HL-60 (cell line): ENCODE results near the gene ZNF718.
"Not testable (repeated sequence)": the region's sequence is repeated elsewhere in the genome, so short reads cannot be mapped to it uniquely, and the experiment has no call there.

Experiments used
- DNase-seq, 2 experiments: peaks; one replicate each; pipeline ENCODE4 v3.0.0-alpha.2; 2010 to 2020; ENCODE audit warnings: low read depth in 1 of 2, low spot score in 1 of 2
- H3K27ac ChIP-seq: fragments of 250-450 bp; sonication (Bioruptor Pico); replicated peaks from 2 replicates; pipeline ENCODE4 v1.5.1; 2020; ENCODE audit warnings: mild to moderate bottlenecking, moderate library complexity
- H3K27me3 ChIP-seq: fragments of 250-450 bp; sonication (Bioruptor Pico); 2 replicates; pipeline ENCODE4 v1.5.1; 2021; ENCODE audit warnings: mild to moderate bottlenecking, moderate library complexity; ENCODE audit not compliant: insufficient read depth, poor library complexity, severe bottlenecking
- H3K4me3 ChIP-seq: replicated peaks from 2 replicates; pipeline ENCODE4 v1.5.1; 2011; ENCODE audit warnings: mild to moderate bottlenecking, control low read depth, low read length; ENCODE audit not compliant: insufficient read depth
- CTCF ChIP-seq: IDR thresholded peaks from one replicate; pipeline ENCODE4 v1.5.1; 2011; ENCODE audit warnings: low read length, control low read depth, inconsistent platforms; ENCODE audit not compliant: insufficient read depth
- GABPA ChIP-seq: IDR thresholded peaks from 2 replicates; pipeline ENCODE4 v1.6.1; 2012; ENCODE audit warnings: low read depth
- POLR2AphosphoS5 ChIP-seq: IDR thresholded peaks from 2 replicates; pipeline ENCODE4 v1.6.1; 2012; ENCODE audit warnings: low read depth
- SPI1 ChIP-seq: IDR thresholded peaks from 2 replicates; pipeline ENCODE4 v1.6.1; 2012; ENCODE audit warnings: low read depth, mild to moderate bottlenecking, borderline replicate concordance
- TF ChIP-seq, protein P1 (sequence below): IDR thresholded peaks from 2 replicates; pipeline ENCODE4 v1.6.1; 2012; ENCODE audit warnings: low read depth; ENCODE audit not compliant: insufficient replicate concordance

ZNF718 gene

GRCh38 chr4:116499-116898 lies 7.8 kb upstream of the ZNF718 start:
- TF ChIP-seq CTCF (no peak), SPI1 (no peak), POLR2AphosphoS5 (no peak), GABPA (no peak)
- TF ChIP-seq, protein P1, sequence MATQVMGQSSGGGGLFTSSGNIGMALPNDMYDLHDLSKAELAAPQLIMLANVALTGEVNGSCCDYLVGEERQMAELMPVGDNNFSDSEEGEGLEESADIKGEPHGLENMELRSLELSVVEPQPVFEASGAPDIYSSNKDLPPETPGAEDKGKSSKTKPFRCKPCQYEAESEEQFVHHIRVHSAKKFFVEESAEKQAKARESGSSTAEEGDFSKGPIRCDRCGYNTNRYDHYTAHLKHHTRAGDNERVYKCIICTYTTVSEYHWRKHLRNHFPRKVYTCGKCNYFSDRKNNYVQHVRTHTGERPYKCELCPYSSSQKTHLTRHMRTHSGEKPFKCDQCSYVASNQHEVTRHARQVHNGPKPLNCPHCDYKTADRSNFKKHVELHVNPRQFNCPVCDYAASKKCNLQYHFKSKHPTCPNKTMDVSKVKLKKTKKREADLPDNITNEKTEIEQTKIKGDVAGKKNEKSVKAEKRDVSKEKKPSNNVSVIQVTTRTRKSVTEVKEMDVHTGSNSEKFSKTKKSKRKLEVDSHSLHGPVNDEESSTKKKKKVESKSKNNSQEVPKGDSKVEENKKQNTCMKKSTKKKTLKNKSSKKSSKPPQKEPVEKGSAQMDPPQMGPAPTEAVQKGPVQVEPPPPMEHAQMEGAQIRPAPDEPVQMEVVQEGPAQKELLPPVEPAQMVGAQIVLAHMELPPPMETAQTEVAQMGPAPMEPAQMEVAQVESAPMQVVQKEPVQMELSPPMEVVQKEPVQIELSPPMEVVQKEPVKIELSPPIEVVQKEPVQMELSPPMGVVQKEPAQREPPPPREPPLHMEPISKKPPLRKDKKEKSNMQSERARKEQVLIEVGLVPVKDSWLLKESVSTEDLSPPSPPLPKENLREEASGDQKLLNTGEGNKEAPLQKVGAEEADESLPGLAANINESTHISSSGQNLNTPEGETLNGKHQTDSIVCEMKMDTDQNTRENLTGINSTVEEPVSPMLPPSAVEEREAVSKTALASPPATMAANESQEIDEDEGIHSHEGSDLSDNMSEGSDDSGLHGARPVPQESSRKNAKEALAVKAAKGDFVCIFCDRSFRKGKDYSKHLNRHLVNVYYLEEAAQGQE = no peak
- H3K4me3 ChIP-seq = no peak overlapping the region
- no peak for DNase-seq
- H3K27me3 ChIP-seq = no peaks in the 10 kb centered on the region
- H3K27ac ChIP-seq = no peak overlapping the region

- H3K4me3 ChIP-seq = no peak overlapping the region
- no peak for DNase-seq
Observed at GRCh38 chr4:120616-121015, 3.7 kb upstream of the ZNF718 start.

DNA sequence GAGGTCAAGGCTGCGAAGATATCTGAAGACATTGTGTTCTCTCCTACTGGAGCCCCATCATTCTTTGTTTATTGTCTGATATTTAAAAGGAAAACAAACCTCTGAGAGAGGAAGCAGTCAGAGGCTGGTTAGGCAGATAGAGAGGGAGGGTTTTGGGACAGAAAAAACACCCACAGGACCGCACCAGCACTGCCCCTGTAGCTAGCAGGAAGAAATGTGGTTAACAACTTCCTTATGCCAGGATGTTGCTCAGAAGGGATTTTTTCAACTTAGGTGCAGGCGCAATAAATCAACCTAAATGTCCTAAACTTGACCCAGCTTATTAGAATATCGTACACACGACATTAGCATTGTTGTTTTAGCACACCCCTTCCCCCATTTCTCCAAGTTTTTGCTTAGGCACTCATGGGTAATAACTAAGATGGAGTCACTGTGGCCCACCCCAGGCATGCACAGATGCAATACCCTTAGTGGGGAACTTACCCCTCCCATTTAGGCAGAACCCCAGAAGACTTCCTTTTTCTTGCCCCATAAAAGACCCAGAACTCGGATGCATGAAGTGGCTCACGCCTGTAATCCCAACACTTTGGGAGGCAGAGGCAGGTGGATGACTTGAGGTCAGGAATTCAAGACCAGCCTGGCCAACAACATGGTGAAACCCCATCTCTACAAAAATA lies 2.8 kb upstream of the ZNF718 start:
- no peak overlapping the region for H3K4me3 ChIP-seq
- H3K27ac ChIP-seq = peak overlapping the region; percentile 84
- peak; percentile 43 to 83 for DNase-seq
- TF ChIP-seq GABPA (no peak), SPI1 (peak; percentile 67), POLR2AphosphoS5 (0 out of 2 replicates have a peak, but pooled peaks have one; percentile 22), CTCF (no peak)
- TF ChIP-seq, protein P1 = no peak
- no peaks in the 10 kb centered on the region for H3K27me3 ChIP-seq

More at GRCh38 chr4:120616-121015, 3.7 kb upstream of the ZNF718 start:
- H3K27me3 ChIP-seq = no peaks in the 10 kb centered on the region
- TF ChIP-seq GABPA (no peak), SPI1 (no peak), CTCF (no peak), POLR2AphosphoS5 (no peak)
- TF ChIP-seq, protein P1 = no peak
- H3K27ac ChIP-seq = peak overlapping the region; percentile 84

- not testable (repeated sequence) for H3K27me3 ChIP-seq, DNase-seq
- Histone ChIP-seq H3K4me3 (peak overlapping the region; percentile 4), H3K27ac (peak overlapping the region; percentile 95)
Observed at GRCh38 chr4:123922-124274, 403 bp upstream of the ZNF718 start.
